Retinal pigment epithelial cell (primary cell): Measurements from ENCODE around the gene EXOC4.

Source experiments
- DNase-seq: peaks from one replicate; pipeline ENCODE4 v3.0.0-alpha.2; 2010; ENCODE audit warnings: low read depth
- H3K4me3 ChIP-seq: 2 replicates; pipeline ENCODE4 v1.5.1; 2011; ENCODE audit warnings: mild to moderate bottlenecking, low read length, control low read depth, moderate library complexity
- TF ChIP-seq, protein P1 (sequence below): conservative IDR thresholded peaks from 2 replicates; pipeline ENCODE4 v1.5.1; 2011; ENCODE audit warnings: low read depth, low read length, control low read depth, inconsistent platforms

EXOC4 gene

DNA sequence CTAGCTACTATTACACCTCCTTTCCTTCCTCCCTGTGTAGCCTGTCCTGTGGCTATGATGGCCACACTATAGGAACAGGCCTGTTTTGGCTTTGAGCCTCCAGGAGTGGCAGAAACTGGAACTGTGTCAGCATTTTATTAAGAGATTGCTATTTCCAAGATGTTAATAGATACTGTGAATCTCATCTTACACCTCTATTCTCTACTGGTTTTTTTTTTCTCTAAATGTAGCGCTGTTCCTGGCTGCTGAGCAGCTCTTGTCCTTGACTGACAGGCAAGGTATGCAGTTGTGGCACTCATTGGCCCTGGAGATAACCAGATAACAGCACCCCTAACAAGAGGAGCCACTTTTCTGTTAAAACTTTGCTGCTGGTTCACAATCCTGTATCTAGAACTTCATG is 119.5 kb downstream of the EXOC4 start:
- TF ChIP-seq, protein P1, sequence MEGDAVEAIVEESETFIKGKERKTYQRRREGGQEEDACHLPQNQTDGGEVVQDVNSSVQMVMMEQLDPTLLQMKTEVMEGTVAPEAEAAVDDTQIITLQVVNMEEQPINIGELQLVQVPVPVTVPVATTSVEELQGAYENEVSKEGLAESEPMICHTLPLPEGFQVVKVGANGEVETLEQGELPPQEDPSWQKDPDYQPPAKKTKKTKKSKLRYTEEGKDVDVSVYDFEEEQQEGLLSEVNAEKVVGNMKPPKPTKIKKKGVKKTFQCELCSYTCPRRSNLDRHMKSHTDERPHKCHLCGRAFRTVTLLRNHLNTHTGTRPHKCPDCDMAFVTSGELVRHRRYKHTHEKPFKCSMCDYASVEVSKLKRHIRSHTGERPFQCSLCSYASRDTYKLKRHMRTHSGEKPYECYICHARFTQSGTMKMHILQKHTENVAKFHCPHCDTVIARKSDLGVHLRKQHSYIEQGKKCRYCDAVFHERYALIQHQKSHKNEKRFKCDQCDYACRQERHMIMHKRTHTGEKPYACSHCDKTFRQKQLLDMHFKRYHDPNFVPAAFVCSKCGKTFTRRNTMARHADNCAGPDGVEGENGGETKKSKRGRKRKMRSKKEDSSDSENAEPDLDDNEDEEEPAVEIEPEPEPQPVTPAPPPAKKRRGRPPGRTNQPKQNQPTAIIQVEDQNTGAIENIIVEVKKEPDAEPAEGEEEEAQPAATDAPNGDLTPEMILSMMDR = no peak
- no peak for DNase-seq
- H3K4me3 ChIP-seq = no peak overlapping the region

DNA sequence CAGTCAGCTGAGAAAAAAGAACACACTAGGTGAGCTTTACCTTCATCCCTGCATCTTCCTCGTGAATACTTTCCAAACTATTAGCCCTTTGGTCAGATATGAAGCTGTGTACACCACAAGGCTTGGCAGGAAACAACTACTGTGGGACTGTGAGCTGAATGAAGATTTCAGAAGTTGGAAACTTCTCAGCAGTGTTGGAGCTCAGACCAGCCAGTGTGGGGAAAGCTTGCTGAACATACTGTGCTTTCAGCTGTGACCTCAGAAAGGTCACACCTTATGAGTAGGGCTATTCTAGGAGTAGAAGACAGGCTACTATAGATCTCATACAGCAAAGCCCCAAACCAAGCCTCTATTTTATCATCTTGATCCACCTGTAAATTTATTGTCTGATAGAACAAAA is 123.6 kb downstream of the EXOC4 start:
- TF ChIP-seq, protein P1 = no peak
- H3K4me3 ChIP-seq = no peak overlapping the region
- no peak for DNase-seq

DNA sequence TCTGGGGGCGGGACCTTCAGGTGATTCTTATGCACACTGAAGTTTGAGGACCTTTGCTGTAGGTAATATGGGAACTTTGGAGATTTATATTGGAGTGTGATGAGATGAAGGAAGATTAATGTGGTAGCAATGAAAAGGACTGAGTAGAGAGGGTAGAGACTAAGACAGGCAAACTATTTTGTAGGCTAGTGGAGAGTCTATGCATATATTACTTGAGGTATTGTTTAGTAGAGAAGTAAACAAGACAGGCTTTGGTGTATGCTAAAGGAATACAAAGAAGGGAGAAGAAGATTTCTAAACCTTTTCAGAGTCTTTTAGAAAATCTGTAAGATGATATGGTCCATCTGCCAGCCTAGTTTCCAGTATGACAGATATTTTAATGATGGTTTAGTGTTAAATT is 129.1 kb downstream of the EXOC4 start:
- TF ChIP-seq, protein P1 = no peak
- DNase-seq = no peak
- H3K4me3 ChIP-seq = no peak overlapping the region

DNA sequence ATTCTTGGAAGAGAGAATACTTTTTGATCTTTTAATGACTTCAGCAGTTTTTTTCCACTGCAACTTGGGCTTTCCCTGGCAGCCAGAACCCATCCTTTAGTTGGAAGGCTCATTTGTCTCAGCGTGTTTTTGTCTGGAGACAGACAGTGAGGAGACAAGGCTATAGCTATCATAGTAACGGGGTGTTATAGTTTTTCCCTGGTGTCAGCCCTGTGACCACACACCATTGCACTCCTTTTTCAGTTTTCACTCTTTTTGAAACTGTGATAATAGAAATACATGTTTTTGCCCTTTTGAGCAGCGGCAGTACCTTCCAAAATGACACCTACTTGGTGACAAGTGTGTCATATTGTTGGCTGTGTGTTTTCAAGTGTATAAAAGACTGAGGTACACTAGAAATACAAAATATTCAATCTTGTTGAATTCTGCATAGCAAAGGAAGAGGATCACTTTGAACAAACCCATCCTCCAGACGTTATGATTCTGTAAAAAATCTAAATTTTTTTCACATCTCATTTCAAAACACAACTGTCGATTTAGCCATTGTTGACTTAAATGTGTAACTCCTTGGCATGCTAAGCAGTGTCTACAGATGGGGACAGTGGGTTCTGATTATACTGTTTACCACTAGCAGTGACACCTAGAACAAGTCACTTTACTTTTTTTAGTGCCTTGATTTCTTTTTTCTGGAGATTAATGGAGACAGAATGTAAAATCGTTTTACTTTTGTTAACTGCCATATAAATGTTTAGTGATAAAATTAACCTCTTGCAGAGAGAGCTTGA is 130.1 kb downstream of the EXOC4 start:
- no peak for DNase-seq
- TF ChIP-seq, protein P1 = no peak
- H3K4me3 ChIP-seq = no peak overlapping the region

DNA sequence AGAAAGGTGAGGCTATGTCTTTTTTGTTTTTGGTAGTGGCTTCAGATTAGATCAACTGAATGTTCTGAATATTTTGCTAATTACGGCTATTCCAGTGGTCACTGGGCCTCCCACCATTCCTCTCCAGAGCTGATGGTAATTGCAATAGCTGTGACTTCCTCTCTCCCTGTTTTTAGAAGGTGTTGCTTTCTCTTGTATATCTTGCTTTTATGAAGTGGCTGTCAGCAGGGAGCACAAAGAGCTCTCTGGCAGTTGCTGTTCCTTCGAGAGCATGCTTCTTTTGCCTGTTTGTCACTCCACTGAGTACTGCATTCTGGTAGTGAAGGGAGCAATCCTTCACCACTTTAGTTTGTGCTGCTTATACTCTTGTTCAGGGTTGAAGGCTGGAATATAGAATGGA is 133.3 kb downstream of the EXOC4 start:
- TF ChIP-seq, protein P1 = no peak
- DNase-seq = no peak
- H3K4me3 ChIP-seq = no peak overlapping the region

DNA sequence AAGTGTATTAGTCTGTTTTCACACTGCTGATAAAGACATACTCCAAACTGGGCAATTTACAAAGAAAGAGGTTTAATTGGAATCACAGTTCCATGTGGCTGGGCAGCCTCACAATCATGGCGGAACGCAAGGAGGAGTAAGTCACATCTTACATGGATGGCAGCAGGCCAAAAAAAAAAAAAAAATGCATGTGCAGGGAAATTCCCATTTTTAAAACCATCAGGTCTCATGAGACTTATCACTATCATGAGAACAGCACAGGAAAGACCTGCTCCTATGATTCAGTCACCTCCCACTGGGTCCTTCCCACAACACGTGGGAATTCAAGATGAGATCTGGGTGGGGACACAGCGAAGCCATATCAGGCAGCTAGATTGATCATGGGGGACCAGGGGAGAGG is 136.8 kb downstream of the EXOC4 start:
- no peak overlapping the region for H3K4me3 ChIP-seq
- TF ChIP-seq, protein P1 = no peak
- no peak for DNase-seq

DNA sequence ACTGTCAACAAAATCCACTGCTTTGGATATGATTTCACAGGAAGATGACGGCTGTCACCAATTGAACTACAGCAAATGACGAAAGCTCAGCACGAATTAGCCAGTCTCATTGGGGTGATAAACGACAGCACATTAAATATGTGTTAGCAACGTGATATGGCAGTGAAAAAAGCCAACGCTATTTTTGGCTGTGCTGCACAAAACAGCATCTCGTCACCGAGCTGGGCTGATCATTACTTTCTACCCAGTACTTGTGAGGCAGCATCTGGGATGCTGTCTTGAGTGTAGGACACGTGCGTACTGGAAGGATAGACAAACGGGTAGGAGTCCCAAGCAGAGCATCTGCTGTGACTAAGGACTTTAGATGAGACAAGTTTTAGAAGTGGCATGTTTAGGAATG is 138.3 kb downstream of the EXOC4 start:
- TF ChIP-seq, protein P1 = no peak
- DNase-seq = no peak
- H3K4me3 ChIP-seq = no peak overlapping the region
